T-helper 2 cell treated with Interferon-gamma antibody and Interleukin-4, amounts not matched to agents 100 ng/mL and 5 ng/mL, for 36 hours (primary cell): Measurements from ENCODE around the gene EARS2. TPM values are rescaled to one million over a fixed set of nuclear protein-coding genes. Genes with fewer than 3 reads are reported as not detected.
"Not testable (repeated sequence)": the region's sequence is repeated elsewhere in the genome, so short reads cannot be mapped to it uniquely, and the experiment has no call there.

ENCODE experiments used
- intact Hi-C: fragments of 100-400 bp; cut with micrococcal nuclease; formaldehyde crosslinking; loops from one replicate; pipeline ENCODE4 v1.15.1; 2023
- total RNA-seq: library from RNA; stranded (reverse); gene quantifications from 2 replicates; pipeline ENCODE4 v1.2.3, GENCODE V29; 2022

Gene EARS2
- total RNA-seq, 1 donor from 2014 or later: 19.8 TPM

- intact Hi-C loops: no loop called here
Measured at GRCh38 chr16:23570992-23571632, 14.0 kb upstream of the EARS2 start.

DNA sequence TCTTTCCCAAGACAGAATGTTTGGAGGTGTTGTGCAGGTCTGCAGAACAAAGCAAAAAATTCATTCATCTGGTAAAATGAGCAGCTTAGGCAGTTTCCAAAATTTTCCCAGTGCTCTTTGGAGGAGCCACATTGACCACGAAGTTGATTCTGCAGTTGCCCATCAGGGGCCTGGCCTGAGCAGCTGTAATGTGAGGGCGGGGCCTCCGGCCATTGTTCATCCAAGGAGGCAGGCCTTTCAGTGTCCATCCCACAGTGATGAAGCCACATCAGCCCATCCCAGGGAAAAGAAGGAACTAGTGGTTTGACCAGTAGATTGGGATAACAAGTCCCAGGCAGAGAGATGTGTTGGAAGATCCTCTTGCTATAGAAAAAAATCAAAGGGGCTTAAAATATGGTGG is 10.5 kb upstream of the EARS2 start:
- intact Hi-C loops: no loop called here

DNA sequence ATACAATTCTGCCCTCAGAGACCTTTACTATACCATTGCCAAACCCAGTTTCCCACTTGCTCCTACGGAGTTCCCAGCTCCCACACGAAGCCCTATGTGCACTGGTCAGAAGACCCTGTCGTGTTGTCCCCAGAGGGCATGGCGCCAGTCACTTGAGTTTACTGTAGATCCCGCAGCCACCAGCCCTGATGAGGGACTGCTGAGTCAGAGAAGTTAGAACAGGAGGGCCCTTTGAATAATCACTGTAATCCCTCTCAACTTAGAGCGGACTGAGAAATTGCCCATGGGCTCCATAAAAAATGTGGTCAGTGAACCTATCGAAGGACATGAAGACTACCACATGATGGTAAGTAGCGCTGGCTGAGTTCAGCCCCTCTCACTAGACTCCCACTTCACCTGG is 9.6 kb upstream of the EARS2 start:
- intact Hi-C loops: no loop called here

- intact Hi-C loops: no loop called here
Measured at GRCh38 chr16:23564575-23565363, 7.6 kb upstream of the EARS2 start.

GRCh38 chr16:23563186-23563585 is 6.0 kb upstream of the EARS2 start:
- intact Hi-C loops: no loop called here

DNA sequence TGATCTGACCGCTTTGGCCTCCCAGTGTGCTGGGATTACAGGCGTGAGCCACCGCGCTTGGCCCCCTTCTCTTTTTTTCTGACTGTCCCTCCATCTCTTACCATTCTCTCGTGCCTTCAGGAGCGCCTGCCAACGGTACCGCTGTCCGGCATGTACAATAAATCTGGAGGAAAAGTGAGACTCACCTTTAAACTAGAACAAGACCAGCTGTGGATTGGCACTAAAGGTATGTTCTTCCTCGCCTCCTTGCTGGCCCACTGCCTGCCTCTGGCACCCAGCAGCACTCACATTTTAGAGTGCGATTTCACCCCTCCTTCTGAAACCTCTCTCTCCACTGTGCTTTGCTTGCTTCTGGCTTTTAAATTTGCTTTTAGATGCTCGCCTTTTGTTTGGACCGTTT is 5.4 kb upstream of the EARS2 start:
- intact Hi-C loops: no loop called here

DNA sequence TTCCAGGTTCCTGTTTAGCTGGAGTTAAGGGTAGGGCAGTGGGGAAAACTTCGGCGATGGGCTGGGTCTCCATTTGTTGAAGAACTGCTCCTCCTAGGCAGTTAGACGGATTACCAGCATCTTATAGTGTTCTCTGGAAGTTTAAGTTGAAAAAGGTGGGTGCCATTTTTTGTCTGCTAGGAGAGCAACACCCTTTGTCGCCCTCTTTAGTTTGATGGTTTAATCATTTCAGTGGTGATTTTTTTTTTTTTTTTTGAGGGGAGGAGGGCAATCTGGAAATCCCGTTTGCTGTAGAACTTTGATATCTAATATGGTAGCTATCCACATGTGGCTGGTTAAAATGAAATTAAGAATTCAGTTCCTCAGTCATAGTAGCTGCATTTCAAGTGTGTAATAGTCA is 4.4 kb upstream of the EARS2 start:
- intact Hi-C loops: no loop called here

DNA sequence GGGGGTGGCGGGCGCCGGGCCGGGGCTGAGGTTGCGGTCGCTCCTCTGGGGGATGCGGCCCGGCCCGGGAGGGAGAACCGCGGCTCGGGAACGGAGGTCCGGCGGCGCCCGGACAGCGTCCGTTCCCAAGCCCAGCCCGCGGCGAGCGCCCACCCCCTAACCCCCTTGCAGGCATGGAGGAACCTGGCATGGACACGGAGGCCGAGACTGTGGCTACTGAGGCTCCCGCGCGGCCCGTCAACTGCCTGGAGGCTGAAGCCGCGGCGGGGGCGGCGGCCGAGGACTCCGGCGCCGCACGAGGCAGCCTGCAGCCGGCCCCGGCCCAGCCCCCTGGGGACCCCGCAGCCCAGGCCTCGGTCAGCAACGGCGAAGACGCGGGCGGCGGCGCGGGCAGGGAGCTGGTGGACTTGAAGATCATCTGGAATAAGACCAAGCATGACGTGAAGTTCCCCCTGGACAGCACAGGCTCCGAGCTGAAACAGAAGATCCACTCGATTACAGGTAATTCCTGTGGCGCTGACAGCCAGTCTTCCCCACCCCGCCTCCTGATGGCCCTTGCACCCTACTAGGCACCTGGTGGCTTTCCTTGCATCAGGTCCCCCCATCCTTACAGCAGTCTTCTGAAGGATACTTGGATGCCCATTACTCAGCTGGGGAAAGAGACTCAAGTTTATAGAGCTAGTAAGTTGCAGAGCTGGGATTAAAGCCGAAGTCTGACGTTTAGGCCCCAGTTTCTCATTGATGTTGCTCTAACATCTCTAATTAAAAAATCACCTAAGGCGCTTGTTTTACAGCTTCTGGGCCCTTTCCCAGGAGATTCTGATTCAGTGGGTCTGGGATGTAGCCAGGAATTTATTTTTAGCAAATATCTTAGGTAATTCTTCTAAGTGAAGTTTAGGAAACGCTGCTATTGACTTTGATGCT is 891 bp upstream of the EARS2 start:
- intact Hi-C loops: loop anchor here (1.0 to 2.0 kb wide), 6 partner anchors 38 to 120 kb away; partner anchors contain the start of genes COG7, DCTN5, GGA2 and NDUFAB1

DNA sequence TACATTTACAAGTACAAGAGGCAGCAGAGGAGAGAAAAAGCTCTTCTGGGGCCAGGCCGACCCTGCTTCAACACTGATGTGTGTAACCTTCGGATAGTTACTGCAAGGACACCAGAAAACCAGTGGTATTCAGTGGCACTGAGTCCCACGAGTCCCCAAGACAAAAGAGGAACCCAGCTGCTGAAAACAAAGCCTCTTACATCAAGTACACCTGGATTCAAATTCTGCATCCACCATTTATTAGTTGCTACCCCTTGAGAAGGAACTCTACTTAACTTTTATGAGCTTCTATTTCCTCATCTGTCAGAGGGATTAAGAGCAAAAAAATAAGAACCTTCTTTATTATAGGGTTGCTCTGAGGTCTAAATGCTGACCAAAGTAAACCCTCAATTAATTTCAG is 2.6 kb downstream of the EARS2 start:
- intact Hi-C loops: no loop called here

DNA sequence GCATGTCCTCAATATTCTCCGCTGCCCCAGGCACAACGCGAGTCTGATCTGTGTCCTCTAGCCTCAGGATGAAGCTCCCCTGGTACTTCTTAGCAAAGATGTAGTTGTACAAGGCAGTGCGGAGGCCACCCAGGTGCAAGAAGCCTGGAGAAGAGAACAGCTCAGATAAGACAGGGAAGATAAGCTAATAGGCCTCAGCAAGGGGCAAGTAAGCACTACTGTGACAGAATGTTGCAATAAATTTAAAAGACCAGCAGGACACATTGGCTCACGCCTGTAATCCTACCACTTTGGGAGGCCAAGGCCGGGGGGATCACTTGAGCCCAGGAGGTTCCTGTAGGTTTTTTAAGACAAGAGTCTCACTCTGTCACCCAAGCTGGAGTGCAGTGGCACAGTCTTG is 5.0 kb downstream of the EARS2 start:
- intact Hi-C loops: no loop called here

DNA sequence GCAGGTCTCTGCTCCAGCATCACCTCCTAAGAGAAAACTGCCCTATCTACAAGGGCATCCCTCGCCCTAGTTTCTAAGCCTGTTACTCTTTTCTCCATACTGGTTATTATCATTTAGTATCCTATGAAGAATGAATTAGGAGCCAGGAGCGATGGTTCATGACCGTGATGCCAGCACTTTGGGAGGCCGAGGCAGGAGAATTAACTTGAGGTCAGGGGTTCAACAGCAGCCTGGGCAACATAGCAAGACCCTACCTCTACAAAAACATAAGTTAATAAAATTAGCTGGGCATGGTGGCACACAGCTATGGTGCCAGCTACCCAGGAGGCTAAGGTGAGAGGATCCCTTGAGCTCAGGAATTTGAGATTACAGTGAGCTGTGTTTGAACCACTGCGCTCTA is 7.2 kb downstream of the EARS2 start:
- intact Hi-C loops: no loop called here

DNA sequence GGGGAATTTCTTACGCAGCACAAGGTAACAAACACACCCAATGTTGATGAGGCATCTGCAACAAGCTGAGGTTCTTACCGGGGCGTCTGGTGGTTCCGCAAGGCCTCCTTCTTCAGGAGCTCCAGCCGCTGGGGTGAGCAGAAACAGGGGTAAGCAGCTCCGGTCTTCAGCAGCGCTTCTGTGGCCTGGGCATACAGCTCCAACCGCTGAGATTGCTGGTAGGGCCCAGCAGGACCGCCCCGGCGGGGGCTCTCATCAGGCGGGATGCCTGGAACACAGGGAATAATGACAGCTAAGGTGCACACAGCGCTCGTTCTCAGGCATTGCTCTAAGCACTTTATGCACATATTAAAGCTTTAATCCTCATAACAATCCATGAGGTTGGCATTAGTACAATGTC is 12.7 kb downstream of the EARS2 start:
- intact Hi-C loops: no loop called here

GRCh38 chr16:23540817-23541178 is 16.4 kb downstream of the EARS2 start:
- intact Hi-C loops: not testable (repeated sequence)

- intact Hi-C loops: no loop called here
Measured at GRCh38 chr16:23539984-23540816, 16.9 kb downstream of the EARS2 start.

- intact Hi-C loops: no loop called here
Measured at GRCh38 chr16:23538919-23539278, 18.3 kb downstream of the EARS2 start.

- intact Hi-C loops: no loop called here
Measured at GRCh38 chr16:23537390-23537789, 19.8 kb downstream of the EARS2 start.

- intact Hi-C loops: no loop called here
Measured at GRCh38 chr16:23535901-23536300, 21.2 kb downstream of the EARS2 start.

GRCh38 chr16:23534868-23535860 is 22.0 kb downstream of the EARS2 start:
- intact Hi-C loops: no loop called here

DNA sequence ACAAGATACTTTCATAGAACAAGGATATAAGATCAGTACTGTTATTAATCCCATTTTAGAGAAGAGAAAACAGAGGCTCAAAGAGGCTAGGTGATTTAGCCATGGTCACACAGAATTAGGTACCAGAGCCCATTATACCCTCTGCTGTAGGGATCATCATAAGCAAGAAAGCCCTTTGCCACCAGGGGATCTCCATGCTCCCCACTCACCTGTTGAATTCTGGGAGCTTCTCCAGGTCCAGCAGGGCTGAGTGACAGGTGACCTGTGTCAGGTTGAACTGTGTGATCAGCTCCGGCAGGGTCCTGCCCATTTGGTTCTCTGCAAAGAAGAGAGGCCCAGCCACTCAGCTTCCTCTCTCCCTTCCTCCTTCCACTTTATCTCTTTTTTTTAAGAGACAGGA is 24.7 kb downstream of the EARS2 start:
- intact Hi-C loops: no loop called here

- intact Hi-C loops: no loop called here
Measured at GRCh38 chr16:23530062-23530461, 27.1 kb downstream of the EARS2 start.
